Mesenchymal stem cell (in vitro differentiated cells and primary cell): ENCODE data around the gene NRP2.

Experiments
- DNase-seq: peaks from one replicate; pipeline ENCODE4 v3.0.0-alpha.2; 2013
- H2AFZ ChIP-seq: one replicate; pipeline ENCODE4 v1.6.1; 2013; ENCODE audit warnings: low read depth, mild to moderate bottlenecking, control low read depth, inconsistent platforms, low read length, moderate library complexity
- H2AK5ac ChIP-seq: 2 replicates; pipeline ENCODE4 v1.6.1; 2013; ENCODE audit warnings: low read length, moderate library complexity, mild to moderate bottlenecking, inconsistent platforms; ENCODE audit not compliant: severe bottlenecking
- H2BK120ac ChIP-seq: one replicate; pipeline ENCODE4 v1.6.1; 2013; ENCODE audit warnings: low read depth, mild to moderate bottlenecking, inconsistent platforms, low read length, moderate library complexity
- H2BK12ac ChIP-seq, 2 experiments: one replicate each; pipeline ENCODE4 v1.6.1; 2013; ENCODE audit warnings: inconsistent platforms in 2 of 2, low read length in 2 of 2, mild to moderate bottlenecking in 2 of 2, moderate library complexity in 2 of 2, control low read depth in 1 of 2
- H2BK15ac ChIP-seq: one replicate; pipeline ENCODE4 v1.6.1; 2013; ENCODE audit warnings: mild to moderate bottlenecking, low read depth, inconsistent platforms; ENCODE audit not compliant: poor library complexity, severe bottlenecking
- H2BK5ac ChIP-seq: 2 replicates; pipeline ENCODE4 v1.6.1; 2013; ENCODE audit warnings: low read depth, mild to moderate bottlenecking, low read length, control low read depth, inconsistent platforms; ENCODE audit not compliant: poor library complexity, severe bottlenecking
- H3K14ac ChIP-seq, 2 experiments: one replicate each; pipeline ENCODE4 v1.6.1; 2013; ENCODE audit warnings: inconsistent platforms in 2 of 2, low read length in 2 of 2, control low read depth in 1 of 2, mild to moderate bottlenecking in 1 of 2, moderate library complexity in 1 of 2
- H3K18ac ChIP-seq, 2 experiments: one replicate each; pipeline ENCODE4 v1.6.1; 2013; ENCODE audit warnings: inconsistent platforms in 2 of 2, low read length in 2 of 2, control low read depth in 1 of 2, low read depth in 1 of 2, mild to moderate bottlenecking in 1 of 2
- H3K23ac ChIP-seq, 2 experiments: one replicate each; pipeline ENCODE4 v1.6.1; 2013; ENCODE audit warnings: inconsistent platforms in 2 of 2, low read length in 2 of 2, mild to moderate bottlenecking in 2 of 2, moderate library complexity in 2 of 2, control low read depth in 1 of 2
- H3K27ac ChIP-seq: 2 replicates; pipeline ENCODE4 v1.5.1; 2013; ENCODE audit warnings: mild to moderate bottlenecking, moderate library complexity, low read length, control low read depth, inconsistent platforms; ENCODE audit not compliant: poor library complexity, severe bottlenecking
- H3K27me3 ChIP-seq, 2 experiments: 2 replicates each; pipeline versions ENCODE4 v1.6.1 to v1.7.0; 2013; ENCODE audit warnings: low read length in 2 of 2, mild to moderate bottlenecking in 2 of 2, moderate library complexity in 2 of 2, control low read depth in 1 of 2, inconsistent platforms in 1 of 2; ENCODE audit not compliant: control insufficient read depth in 1 of 2, insufficient read depth in 1 of 2
- H3K36me3 ChIP-seq, 2 experiments: 2 replicates each; pipeline versions ENCODE4 v1.6.1 to v1.7.0; 2013; ENCODE audit warnings: low read length in 2 of 2, control low read depth in 1 of 2, inconsistent platforms in 1 of 2, low read depth in 1 of 2, mild to moderate bottlenecking in 1 of 2; ENCODE audit not compliant: insufficient read depth in 2 of 2, control insufficient read depth in 1 of 2
- H3K4ac ChIP-seq, 2 experiments: one replicate each; pipeline ENCODE4 v1.6.1; 2013; ENCODE audit warnings: inconsistent platforms in 2 of 2, low read length in 2 of 2, mild to moderate bottlenecking in 2 of 2, moderate library complexity in 2 of 2, control low read depth in 1 of 2, low read depth in 1 of 2
- H3K4me1 ChIP-seq: 2 replicates; pipeline ENCODE4 v1.6.1; 2013; ENCODE audit warnings: low read depth, low read length, control low read depth; ENCODE audit not compliant: control insufficient read depth, insufficient read depth
- H3K4me2 ChIP-seq: 2 replicates; pipeline ENCODE4 v1.6.1; 2013; ENCODE audit warnings: low read length, mild to moderate bottlenecking, inconsistent platforms; ENCODE audit not compliant: poor library complexity, severe bottlenecking
- H3K4me3 ChIP-seq, 2 experiments: 2 replicates each; pipeline versions ENCODE4 v1.5.1 to v1.7.0; 2013; ENCODE audit warnings: low read length in 2 of 2, mild to moderate bottlenecking in 2 of 2, control low read depth in 1 of 2, low read depth in 1 of 2; ENCODE audit not compliant: insufficient read depth in 1 of 2
- H3K79me1 ChIP-seq: replicated peaks from 2 replicates; pipeline ENCODE4 v1.6.1; 2013; ENCODE audit warnings: mild to moderate bottlenecking, control low read depth, low read length, inconsistent platforms; ENCODE audit not compliant: poor library complexity, severe bottlenecking
- H3K9ac ChIP-seq: 2 replicates; pipeline ENCODE4 v1.7.0; 2013; ENCODE audit warnings: mild to moderate bottlenecking, low read length, moderate library complexity
- H3K9me3 ChIP-seq: 2 replicates; pipeline ENCODE4 v1.7.0; 2013; ENCODE audit warnings: mild to moderate bottlenecking, low read length; ENCODE audit not compliant: control insufficient read depth
- H4K8ac ChIP-seq: one replicate; pipeline ENCODE4 v1.6.1; 2013; ENCODE audit warnings: inconsistent platforms, mild to moderate bottlenecking, low read length, moderate library complexity
- H4K91ac ChIP-seq: one replicate; pipeline ENCODE4 v1.6.1; 2013; ENCODE audit warnings: mild to moderate bottlenecking, low read length, inconsistent platforms
- WGBS: methylation state at CpG from one replicate; pipeline ENCODE4 v1.1.7; 2013; ENCODE audit warnings: mixed read lengths; 5-methylcytosine and 5-hydroxymethylcytosine counted together

Gene NRP2

DNA sequence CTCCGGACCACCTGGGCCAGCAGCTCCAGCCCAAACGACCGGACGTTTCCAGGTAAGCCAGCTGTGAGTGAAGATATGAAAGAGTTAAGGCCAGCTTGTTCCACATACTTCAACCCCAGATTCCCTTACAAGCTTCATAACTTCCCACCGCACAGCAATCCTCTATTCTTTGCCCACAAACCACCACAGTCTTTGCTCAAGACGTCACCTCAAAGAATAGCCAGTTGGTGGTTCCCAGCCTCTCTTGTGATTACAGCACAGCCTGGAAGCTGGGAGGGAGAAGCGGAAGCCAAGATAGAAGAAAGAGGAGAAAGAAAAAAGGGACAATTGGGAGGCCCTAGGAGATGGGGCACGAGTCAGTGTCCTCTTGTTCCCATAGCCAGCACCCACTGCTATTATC lies 70.6 kb downstream of the NRP2 start:
- no peak overlapping the region for H3K4ac ChIP-seq
- no peak overlapping the region for H4K8ac ChIP-seq
- H4K91ac ChIP-seq = no peak overlapping the region
- no peak overlapping the region for H3K14ac ChIP-seq
- H3K18ac ChIP-seq = no peak overlapping the region
- no peak overlapping the region for H2BK12ac ChIP-seq
- H2AFZ ChIP-seq = no peak overlapping the region
- no peaks in the 10 kb centered on the region for H3K27me3 ChIP-seq
- no peak overlapping the region for H3K4me2 ChIP-seq
- H3K4me3 ChIP-seq = no peak overlapping the region
- H2BK120ac ChIP-seq = no peak overlapping the region
- H3K9ac ChIP-seq = no peak overlapping the region
- H3K79me1 ChIP-seq = no peaks in the 10 kb centered on the region
- no peak overlapping the region for H2AK5ac ChIP-seq
- DNase-seq = no peak
- H3K23ac ChIP-seq = no peak overlapping the region
- peaks cover 0 to 30% of the 10 kb centered on the region in 2 experiments for H3K36me3 ChIP-seq
- H3K4me1 ChIP-seq = peaks cover 7% of the 10 kb centered on the region
- 100% methylated on average over 4 of the region's 8 CpGs for WGBS
- no peak overlapping the region for H2BK15ac ChIP-seq
- H3K27ac ChIP-seq = no peak overlapping the region
- no peak overlapping the region for H2BK5ac ChIP-seq
- H3K9me3 ChIP-seq = no peaks in the 10 kb centered on the region

DNA sequence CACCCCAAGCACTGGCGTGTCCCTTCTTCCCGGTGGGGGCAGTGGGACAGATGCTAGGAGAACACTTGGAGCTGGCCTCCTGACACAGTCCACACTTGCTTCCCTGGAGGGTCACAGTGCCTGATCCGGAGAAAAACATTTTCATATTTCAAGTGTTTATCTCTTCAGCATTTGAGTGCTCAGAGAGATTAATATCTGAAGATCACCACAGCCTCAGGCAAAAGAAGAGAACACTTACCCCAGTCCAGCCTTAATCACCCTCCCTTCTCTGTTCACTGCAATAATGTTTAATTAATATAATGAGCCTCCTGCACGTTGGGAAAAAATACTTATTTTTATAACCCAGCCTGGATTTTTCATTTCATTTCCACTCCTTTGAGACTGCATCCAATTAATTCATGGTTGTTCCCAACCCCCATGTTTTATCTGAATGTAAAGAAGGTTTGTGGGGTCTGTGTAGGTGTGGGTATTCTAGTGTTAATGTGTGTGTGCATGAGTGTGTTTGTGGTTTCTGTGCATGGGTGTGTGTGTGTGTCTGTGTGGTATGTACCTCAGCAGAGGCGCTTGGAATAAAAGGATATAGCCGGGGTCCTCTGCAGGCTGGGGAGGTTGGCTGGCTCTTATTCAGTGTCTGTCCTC lies 72.1 kb downstream of the NRP2 start:
- no peak overlapping the region for H3K18ac ChIP-seq
- H2BK15ac ChIP-seq = no peak overlapping the region
- no peak overlapping the region for H4K91ac ChIP-seq
- H3K4me3 ChIP-seq = no peak overlapping the region
- H3K79me1 ChIP-seq = no peaks in the 10 kb centered on the region
- no peak overlapping the region for H3K27ac ChIP-seq
- peaks cover 0 to 24% of the 10 kb centered on the region in 2 experiments for H3K36me3 ChIP-seq
- no peaks in the 10 kb centered on the region for H3K27me3 ChIP-seq
- H2AK5ac ChIP-seq = no peak overlapping the region
- H3K23ac ChIP-seq = no peak overlapping the region
- H3K9me3 ChIP-seq = no peaks in the 10 kb centered on the region
- no peak overlapping the region for H2BK120ac ChIP-seq
- H3K14ac ChIP-seq = no peak overlapping the region
- peaks cover 8% of the 10 kb centered on the region for H3K4me1 ChIP-seq
- no peak overlapping the region for H2BK5ac ChIP-seq
- no peak overlapping the region for H3K4me2 ChIP-seq
- 92% methylated on average over 6 of the region's 6 CpGs for WGBS
- H2AFZ ChIP-seq = no peak overlapping the region
- no peak overlapping the region for H4K8ac ChIP-seq
- peak overlapping the region in 1 of 2 experiments; percentile 33 for H3K4ac ChIP-seq
- no peak overlapping the region for H2BK12ac ChIP-seq
- no peak overlapping the region for H3K9ac ChIP-seq
- no peak for DNase-seq

DNA sequence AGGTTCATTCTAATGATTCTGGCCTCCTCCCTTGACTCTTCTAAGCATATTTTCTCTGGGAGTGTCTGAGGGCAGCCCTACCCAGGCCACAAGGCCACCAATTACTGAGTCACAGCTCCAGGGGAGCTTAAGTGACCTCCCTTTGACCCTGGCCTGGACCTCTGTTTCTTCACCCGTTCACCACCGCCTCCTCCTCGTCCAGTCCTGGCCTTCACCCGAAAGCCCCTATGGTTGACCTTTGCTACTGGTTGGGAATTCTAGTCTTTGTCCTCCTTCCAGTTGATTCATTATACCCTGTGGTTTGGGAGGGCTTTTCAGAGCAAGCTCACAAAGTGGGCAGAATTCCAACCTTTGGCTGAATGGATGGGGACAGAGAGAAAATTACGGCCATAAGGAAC lies 72.6 kb downstream of the NRP2 start:
- 57% methylated on average over 4 of the region's 5 CpGs for WGBS

DNA sequence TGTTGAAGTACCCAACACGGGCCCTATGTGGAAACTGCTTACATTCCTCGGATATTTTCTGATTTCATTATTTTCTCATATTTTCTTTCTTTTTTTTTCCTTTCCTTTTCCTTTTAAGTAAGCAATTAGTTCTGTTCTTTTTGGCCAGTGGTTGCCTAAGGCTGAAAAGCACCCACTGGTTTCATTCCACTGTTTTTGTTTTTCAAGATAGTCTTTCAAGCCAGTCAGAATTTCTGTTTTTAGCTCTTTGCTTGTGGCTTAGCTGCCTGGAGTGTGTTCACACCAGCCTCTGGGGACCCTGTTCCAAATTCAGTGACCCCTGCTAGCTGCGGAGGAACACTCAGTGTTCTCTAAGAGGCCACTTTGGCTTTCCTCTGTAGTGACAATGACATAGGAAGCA lies 73.6 kb downstream of the NRP2 start:
- no peak for DNase-seq
- H4K8ac ChIP-seq = no peak overlapping the region
- H2BK15ac ChIP-seq = no peak overlapping the region
- no peaks in the 10 kb centered on the region for H3K27me3 ChIP-seq
- peak overlapping the region in 1 of 2 experiments; percentile 55 for H3K18ac ChIP-seq
- no peak overlapping the region for H2AK5ac ChIP-seq
- H3K27ac ChIP-seq = no peak overlapping the region
- no peaks in the 10 kb centered on the region for H3K9me3 ChIP-seq
- no peak overlapping the region for H3K9ac ChIP-seq
- no peak overlapping the region for H2AFZ ChIP-seq
- no peaks in the 10 kb centered on the region for H3K79me1 ChIP-seq
- H2BK120ac ChIP-seq = no peak overlapping the region
- H3K14ac ChIP-seq = no peak overlapping the region
- H3K36me3 ChIP-seq = peaks cover 7 to 25% of the 10 kb centered on the region in 2 experiments
- WGBS = 91% methylated on average over 1 of the region's 3 CpGs
- H2BK5ac ChIP-seq = no peak overlapping the region
- H2BK12ac ChIP-seq = no peak overlapping the region
- H3K4ac ChIP-seq = no peak overlapping the region
- H3K23ac ChIP-seq = no peak overlapping the region
- no peak overlapping the region for H3K4me3 ChIP-seq
- H3K4me1 ChIP-seq = peaks cover 8% of the 10 kb centered on the region
- H4K91ac ChIP-seq = no peak overlapping the region
- H3K4me2 ChIP-seq = no peak overlapping the region

More for the DNA sequence above, 72.6 kb downstream of the NRP2 start:
- Histone ChIP-seq H2BK12ac (peak overlapping the region in 1 of 2 experiments; percentile 21), H3K18ac (peak overlapping the region in 1 of 2 experiments; percentile 25), H3K4me3 (no peak overlapping the region), H3K23ac (no peak overlapping the region), H2BK120ac (no peak overlapping the region), H2BK15ac (peak overlapping the region; percentile 44), H4K8ac (no peak overlapping the region), H2AK5ac (no peak overlapping the region), H3K9me3 (no peaks in the 10 kb centered on the region), H3K4me2 (no peak overlapping the region), H2AFZ (no peak overlapping the region), H3K27ac (no peak overlapping the region), H3K4ac (peak overlapping the region in 1 of 2 experiments; percentile 33), H3K79me1 (no peaks in the 10 kb centered on the region), H3K14ac (no peak overlapping the region), H2BK5ac (no peak overlapping the region), H4K91ac (no peak overlapping the region), H3K9ac (no peak overlapping the region), H3K4me1 (peaks cover 8% of the 10 kb centered on the region), H3K27me3 (no peaks in the 10 kb centered on the region), H3K36me3 (peaks cover 0 to 20% of the 10 kb centered on the region in 2 experiments)
- peak; percentile 47 for DNase-seq
